H9 (cell line): Measurements from ENCODE around the gene CEP41. TPM values are rescaled to one million over a fixed set of nuclear protein-coding genes. Genes with fewer than 3 reads are reported as not detected.

ENCODE experiments used
- DNase-seq: peaks from one replicate; pipeline ENCODE4 v3.0.0-alpha.2; 2017
- H2AFZ ChIP-seq: one replicate; pipeline ENCODE4 v1.6.1; 2013; ENCODE audit warnings: mild to moderate bottlenecking, low read length, control low read depth, moderate library complexity
- H2AK5ac ChIP-seq: 2 replicates; pipeline ENCODE4 v1.6.1; 2013; ENCODE audit warnings: low read length, control low read depth, mixed read lengths; ENCODE audit not compliant: insufficient read length
- H2BK120ac ChIP-seq: one replicate; pipeline ENCODE4 v1.6.1; 2013; ENCODE audit warnings: low read depth, mild to moderate bottlenecking, low read length, control low read depth, inconsistent platforms; ENCODE audit not compliant: poor library complexity, severe bottlenecking
- H2BK12ac ChIP-seq: 2 replicates; pipeline ENCODE4 v1.6.1; 2013; ENCODE audit warnings: low read length, control low read depth, mixed read lengths, low read depth; ENCODE audit not compliant: insufficient read length
- H2BK15ac ChIP-seq: 2 replicates; pipeline ENCODE4 v1.6.1; 2013; ENCODE audit warnings: low read depth, low read length, control low read depth
- H2BK20ac ChIP-seq: one replicate; pipeline ENCODE4 v1.6.1; 2013; ENCODE audit warnings: low read depth, mild to moderate bottlenecking, low read length, control low read depth, inconsistent platforms; ENCODE audit not compliant: poor library complexity, severe bottlenecking
- H2BK5ac ChIP-seq: 2 replicates; pipeline ENCODE4 v1.6.1; 2013; ENCODE audit warnings: low read length, control low read depth, mixed read lengths; ENCODE audit not compliant: insufficient read length
- H3K14ac ChIP-seq: 2 replicates; pipeline ENCODE4 v1.6.1; 2013; ENCODE audit warnings: low read length, control low read depth; ENCODE audit not compliant: insufficient read depth
- H3K18ac ChIP-seq: 2 replicates; pipeline ENCODE4 v1.6.1; 2013; ENCODE audit warnings: low read depth, mild to moderate bottlenecking, mixed read lengths, low read length, control low read depth; ENCODE audit not compliant: insufficient read length
- H3K23ac ChIP-seq: 2 replicates; pipeline ENCODE4 v1.6.1; 2013; ENCODE audit warnings: low read length, control low read depth, mixed read lengths, low read depth; ENCODE audit not compliant: insufficient read length
- H3K23me2 ChIP-seq: 2 replicates; pipeline ENCODE4 v1.6.1; 2013; ENCODE audit warnings: low read depth, mild to moderate bottlenecking, mixed read lengths, low read length, control low read depth; ENCODE audit not compliant: insufficient read length, poor library complexity, severe bottlenecking
- H3K27ac ChIP-seq: 2 replicates; pipeline ENCODE4 v1.5.1; 2013; ENCODE audit warnings: low read length, control low read depth, mixed read lengths, low read depth; ENCODE audit not compliant: insufficient read length
- H3K27me3 ChIP-seq: 2 replicates; pipeline ENCODE4 v1.6.1; 2013; ENCODE audit warnings: low read length, control low read depth, inconsistent platforms; ENCODE audit not compliant: insufficient read depth
- H3K4ac ChIP-seq: 2 replicates; pipeline ENCODE4 v1.6.1; 2013; ENCODE audit warnings: low read depth, mild to moderate bottlenecking, control low read depth, inconsistent platforms, low read length, moderate library complexity
- H3K4me1 ChIP-seq: 2 replicates; pipeline ENCODE4 v1.6.1; 2013; ENCODE audit warnings: low read length, control low read depth, inconsistent platforms; ENCODE audit not compliant: insufficient read depth
- H3K4me2 ChIP-seq: 2 replicates; pipeline ENCODE4 v1.6.1; 2013; ENCODE audit warnings: low read length, control low read depth, mixed read lengths; ENCODE audit not compliant: insufficient read length, insufficient read depth
- H3K56ac ChIP-seq: 2 replicates; pipeline ENCODE4 v1.6.1; 2013; ENCODE audit warnings: low read depth, mild to moderate bottlenecking, mixed read lengths, low read length, control low read depth; ENCODE audit not compliant: insufficient read length
- H3K79me1 ChIP-seq: 2 replicates; pipeline ENCODE4 v1.6.1; 2013; ENCODE audit warnings: low read depth, mild to moderate bottlenecking, moderate library complexity, low read length, control low read depth, inconsistent platforms; ENCODE audit not compliant: insufficient read depth, poor library complexity, severe bottlenecking
- H3K79me2 ChIP-seq: 2 replicates; pipeline ENCODE4 v1.6.1; 2013; ENCODE audit warnings: low read length, control low read depth, inconsistent platforms; ENCODE audit not compliant: insufficient read depth
- H3K9ac ChIP-seq: 2 replicates; pipeline ENCODE4 v1.6.1; 2013; ENCODE audit warnings: low read length, control low read depth, mixed read lengths; ENCODE audit not compliant: insufficient read length; ENCODE audit errors: extremely low read depth
- H3K9me3 ChIP-seq: one replicate; pipeline ENCODE4 v1.6.1; 2013; ENCODE audit warnings: low read depth, low read length, inconsistent platforms; ENCODE audit not compliant: control insufficient read depth
- H3T11ph ChIP-seq: one replicate; pipeline ENCODE4 v1.6.1; 2013; ENCODE audit warnings: mild to moderate bottlenecking, low read length, control low read depth, inconsistent platforms
- H4K20me1 ChIP-seq: one replicate; pipeline ENCODE4 v1.6.1; 2013; ENCODE audit not compliant: control insufficient read depth, insufficient read length, insufficient read depth
- H4K5ac ChIP-seq: 2 replicates; pipeline ENCODE4 v1.6.1; 2013; ENCODE audit warnings: low read depth, mild to moderate bottlenecking, mixed read lengths, low read length, control low read depth; ENCODE audit not compliant: insufficient read length
- H4K8ac ChIP-seq: replicated peaks from 2 replicates; pipeline ENCODE4 v1.6.1; 2013; ENCODE audit warnings: low read length, control low read depth, mixed read lengths, low read depth; ENCODE audit not compliant: insufficient read length
- H4K91ac ChIP-seq: 2 replicates; pipeline ENCODE4 v1.6.1; 2013; ENCODE audit warnings: low read depth, mild to moderate bottlenecking, moderate library complexity, mixed read lengths, low read length, control low read depth; ENCODE audit not compliant: insufficient read length
- H3K27ac Mint-ChIP-seq, 3 experiments: 2 replicates in 2 of 3; 3 replicates in 1 of 3; pipeline ENCODE4 v1.8.0; 2020 to 2021; ENCODE audit warnings: mixed read lengths in 3 of 3, mild to moderate bottlenecking in 1 of 3, moderate library complexity in 1 of 3
- H3K27me3 Mint-ChIP-seq: 2 replicates; pipeline ENCODE4 v1.8.0; 2021; ENCODE audit warnings: low read depth, mild to moderate bottlenecking, moderate library complexity, mixed read lengths
- H3K36me3 Mint-ChIP-seq, 3 experiments: 2 replicates in 2 of 3; 3 replicates in 1 of 3; pipeline ENCODE4 v1.8.0; 2020 to 2021; ENCODE audit warnings: low read depth in 3 of 3, mixed read lengths in 3 of 3; ENCODE audit not compliant: insufficient read depth in 1 of 3
- H3K4me1 Mint-ChIP-seq, 2 experiments: 2 replicates each; pipeline ENCODE4 v1.8.0; 2020; ENCODE audit warnings: mixed read lengths in 2 of 2
- H3K4me3 Mint-ChIP-seq, 2 experiments: 2 replicates in 1 of 2; 3 replicates in 1 of 2; pipeline ENCODE4 v1.8.0; 2020 to 2021; ENCODE audit warnings: mild to moderate bottlenecking in 2 of 2, mixed read lengths in 2 of 2, moderate library complexity in 1 of 2
- H3K9me3 Mint-ChIP-seq, 2 experiments: 2 replicates in 1 of 2; 3 replicates in 1 of 2; pipeline ENCODE4 v1.8.0; 2020; ENCODE audit warnings: mild to moderate bottlenecking in 2 of 2, mixed read lengths in 2 of 2, moderate library complexity in 1 of 2
- WGBS: extraction: QIAGEN DNeasy Blood & Tissue Kit; methylation state at CpG from one replicate; pipeline ENCODE4 v1.1.7; 2013; ENCODE audit warnings: missing lambda C conversion rate, low lambda C conversion rate, mixed read lengths; ENCODE audit not compliant: insufficient read length; ENCODE audit errors: extremely low coverage; 5-methylcytosine and 5-hydroxymethylcytosine counted together
- total RNA-seq: library from RNA; stranded (reverse); gene quantifications from 2 replicates; pipeline ENCODE4 v1.2.1, GENCODE V29; 2021
- TF ChIP-seq, protein P1 (sequence below): fragments of 200-600 bp; sonication (generic); conservative IDR thresholded peaks from 3 replicates; pipeline ENCODE4 v1.8.0; 2021; ENCODE audit warnings: antibody characterized with exemption, mild to moderate bottlenecking

Gene CEP41
- total RNA-seq, 1 experiment from 2014 or later, result 9.7 TPM

DNA sequence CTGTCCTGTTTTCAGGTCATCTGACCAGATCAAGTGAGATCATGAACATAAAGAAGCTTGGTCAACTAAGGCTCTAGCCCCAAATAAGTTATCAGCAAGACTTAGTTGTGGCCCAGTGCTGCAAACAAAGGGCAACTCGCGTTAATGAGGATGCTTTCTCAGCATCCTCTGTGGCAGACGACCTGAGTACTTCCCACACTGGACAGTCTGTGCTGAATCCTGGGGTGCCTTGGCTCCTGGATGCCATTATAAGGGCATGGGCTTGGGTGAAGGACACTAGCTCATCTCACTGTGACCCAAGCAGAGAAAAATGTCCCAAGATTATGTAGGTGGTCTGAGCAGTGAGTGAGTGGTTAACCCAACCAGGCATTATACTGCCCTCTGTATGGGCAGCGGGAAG, 82.3 kb downstream of the CEP41 start:
- Histone ChIP-seq H3K23me2 (no peaks in the 10 kb centered on the region), H3T11ph (no peak overlapping the region), H3K14ac (no peak overlapping the region), H2BK15ac (no peak overlapping the region), H2BK5ac (no peak overlapping the region), H3K79me2 (no peaks in the 10 kb centered on the region), H3K4me2 (no peak overlapping the region), H3K27me3 (no peaks in the 10 kb centered on the region), H4K8ac (no peak overlapping the region), H3K18ac (no peak overlapping the region), H2AFZ (no peak overlapping the region), H4K20me1 (no peaks in the 10 kb centered on the region), H3K9ac (no peak overlapping the region), H3K4ac (no peak overlapping the region), H3K4me1 (peaks cover 7% of the 10 kb centered on the region; the same call in 1 of the 2 replicates), H2BK20ac (no peak overlapping the region), H3K27ac (no peak overlapping the region), H3K79me1 (no peaks in the 10 kb centered on the region), H2BK120ac (no peak overlapping the region), H4K5ac (no peak overlapping the region), H3K56ac (no peak overlapping the region), H3K23ac (no peak overlapping the region), H2BK12ac (no peak overlapping the region), H4K91ac (no peak overlapping the region), H2AK5ac (no peak overlapping the region), H3K9me3 (no peaks in the 10 kb centered on the region)
- H3K4me1 Mint-ChIP-seq, result peaks cover 12 to 13% of the 10 kb centered on the region in 2 experiments
- TF ChIP-seq, protein P1, sequence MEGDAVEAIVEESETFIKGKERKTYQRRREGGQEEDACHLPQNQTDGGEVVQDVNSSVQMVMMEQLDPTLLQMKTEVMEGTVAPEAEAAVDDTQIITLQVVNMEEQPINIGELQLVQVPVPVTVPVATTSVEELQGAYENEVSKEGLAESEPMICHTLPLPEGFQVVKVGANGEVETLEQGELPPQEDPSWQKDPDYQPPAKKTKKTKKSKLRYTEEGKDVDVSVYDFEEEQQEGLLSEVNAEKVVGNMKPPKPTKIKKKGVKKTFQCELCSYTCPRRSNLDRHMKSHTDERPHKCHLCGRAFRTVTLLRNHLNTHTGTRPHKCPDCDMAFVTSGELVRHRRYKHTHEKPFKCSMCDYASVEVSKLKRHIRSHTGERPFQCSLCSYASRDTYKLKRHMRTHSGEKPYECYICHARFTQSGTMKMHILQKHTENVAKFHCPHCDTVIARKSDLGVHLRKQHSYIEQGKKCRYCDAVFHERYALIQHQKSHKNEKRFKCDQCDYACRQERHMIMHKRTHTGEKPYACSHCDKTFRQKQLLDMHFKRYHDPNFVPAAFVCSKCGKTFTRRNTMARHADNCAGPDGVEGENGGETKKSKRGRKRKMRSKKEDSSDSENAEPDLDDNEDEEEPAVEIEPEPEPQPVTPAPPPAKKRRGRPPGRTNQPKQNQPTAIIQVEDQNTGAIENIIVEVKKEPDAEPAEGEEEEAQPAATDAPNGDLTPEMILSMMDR, result no peak
- no peak overlapping the region for H3K4me3 Mint-ChIP-seq
- H3K9me3 Mint-ChIP-seq, result peaks cover 6 to 7% of the 10 kb centered on the region in 2 experiments; a peak in 4 of 5 replicates
- no peak overlapping the region for H3K27ac Mint-ChIP-seq
- no CpG with 5 or more reads among the region's 4 CpGs for WGBS
- DNase-seq, result no peak
- peaks cover 2% of the 10 kb centered on the region; the same call in 1 of the 2 replicates for H3K27me3 Mint-ChIP-seq
- H3K36me3 Mint-ChIP-seq, result peaks cover 0 to 8% (median 2%) of the 10 kb centered on the region in 3 experiments; a peak in 3 of 7 replicates
